CD4-positive, alpha-beta T cell (primary cell): ENCODE data around the gene MARCO. TPM values are rescaled to one million over a fixed set of nuclear protein-coding genes. Genes with fewer than 3 reads are reported as not detected.

Source experiments
- ATAC-seq: fragments of 200-7000 bp; cut with Tn5 transposase; one replicate; pipeline ENCODE4 v1.10.0; 2022; ENCODE audit warnings: mild to moderate bottlenecking; ENCODE audit not compliant: poor library complexity
- CTCF ChIA-PET: fragments of 350-600 bp; sonication (Branson Sonifier 250); formaldehyde crosslinking; loops from one replicate; lab custom pipeline; 2021; ENCODE audit warnings: antibody characterized with exemption, inconsistent platforms; lab: Charles Lee
- POLR2A ChIA-PET: fragments of 350-600 bp; sonication (Branson Sonifier 250); formaldehyde crosslinking; loops from one replicate; lab custom pipeline; 2021; ENCODE audit warnings: antibody characterized with exemption, inconsistent platforms; lab: Charles Lee
- DNase-seq, 14 experiments: peaks; one replicate each; pipeline ENCODE4 v3.0.0-alpha.2; 2013 to 2020; ENCODE audit warnings: mixed read lengths in 2 of 14
- H3K27ac ChIP-seq, 2 donors: one replicate each; pipeline versions ENCODE4 v1.5.1 to v1.7.0; 2013; ENCODE audit warnings: low read length in 2 of 2, low read depth in 1 of 2, mild to moderate bottlenecking in 1 of 2
- H3K27me3 ChIP-seq, 2 experiments: 1 replicate in 1 of 2; 2 replicates in 1 of 2; pipeline versions ENCODE4 v1.6.1 to v1.7.0; 2013; ENCODE audit warnings: low read length in 2 of 2, control low read depth in 1 of 2, mild to moderate bottlenecking in 1 of 2, moderate library complexity in 1 of 2; ENCODE audit not compliant: insufficient read depth in 2 of 2, control insufficient read depth in 1 of 2
- H3K36me3 ChIP-seq: one replicate; pipeline ENCODE4 v1.6.1; 2013; ENCODE audit warnings: low read length, control low read depth; ENCODE audit not compliant: insufficient read depth
- H3K4me1 ChIP-seq: one replicate; pipeline ENCODE4 v1.6.1; 2013; ENCODE audit warnings: low read length, control low read depth; ENCODE audit not compliant: insufficient read depth
- H3K4me3 ChIP-seq: one replicate; pipeline ENCODE4 v1.5.1; 2013; ENCODE audit warnings: mild to moderate bottlenecking, low read length, moderate library complexity
- H3K9me3 ChIP-seq, 2 experiments: 1 replicate in 1 of 2; 2 replicates in 1 of 2; pipeline versions ENCODE4 v1.6.1 to v1.7.0; 2013; ENCODE audit warnings: low read length in 2 of 2, mild to moderate bottlenecking in 2 of 2, control low read depth in 1 of 2, moderate library complexity in 1 of 2; ENCODE audit not compliant: control insufficient read depth in 1 of 2, insufficient read depth in 1 of 2
- H3K27ac Mint-ChIP-seq: one replicate; pipeline ENCODE4 v1.8.0; 2020; ENCODE audit warnings: mixed read lengths
- H3K27me3 Mint-ChIP-seq: one replicate; pipeline ENCODE4 v1.8.0; 2021; ENCODE audit warnings: mixed read lengths
- H3K36me3 Mint-ChIP-seq: one replicate; pipeline ENCODE4 v1.8.0; 2021; ENCODE audit warnings: low read depth, mixed read lengths
- H3K4me1 Mint-ChIP-seq: one replicate; pipeline ENCODE4 v1.8.0; 2021; ENCODE audit warnings: low read depth, mixed read lengths
- H3K4me3 Mint-ChIP-seq: one replicate; pipeline ENCODE4 v1.8.0; 2020; ENCODE audit warnings: mild to moderate bottlenecking, mixed read lengths
- H3K9me3 Mint-ChIP-seq: one replicate; pipeline ENCODE4 v1.8.0; 2020; ENCODE audit warnings: mixed read lengths
- intact Hi-C, 2 experiments: fragments of 100-400 bp; cut with DNase I in 1 of 2; cut with micrococcal nuclease in 1 of 2; formaldehyde crosslinking; loops; one replicate each; pipeline versions ENCODE4 v1.15.1 to v1.9.0; 2023 to 2025; cut with DNase I, micrococcal nuclease
- total RNA-seq, 174 experiments: library from RNA in 2 of 174; stranded (reverse) in 2 of 174; gene quantifications; one replicate each; pipeline ENCODE4 v1.2.3 and lab custom pipeline; 2021 to 2026
- TF ChIP-seq, protein P1 (sequence below): fragments of 200-600 bp; IDR thresholded peaks from one replicate; pipeline ENCODE4 v1.8.0; 2022; ENCODE audit warnings: antibody characterized with exemption, mild to moderate bottlenecking

Gene MARCO
- total RNA-seq, 2 experiments from 2014 or later, result 0.22 TPM; not detected in 1

GRCh38 chr2:118903029-118903351 is 39.0 kb upstream of the MARCO start:
- TF ChIP-seq, protein P1, sequence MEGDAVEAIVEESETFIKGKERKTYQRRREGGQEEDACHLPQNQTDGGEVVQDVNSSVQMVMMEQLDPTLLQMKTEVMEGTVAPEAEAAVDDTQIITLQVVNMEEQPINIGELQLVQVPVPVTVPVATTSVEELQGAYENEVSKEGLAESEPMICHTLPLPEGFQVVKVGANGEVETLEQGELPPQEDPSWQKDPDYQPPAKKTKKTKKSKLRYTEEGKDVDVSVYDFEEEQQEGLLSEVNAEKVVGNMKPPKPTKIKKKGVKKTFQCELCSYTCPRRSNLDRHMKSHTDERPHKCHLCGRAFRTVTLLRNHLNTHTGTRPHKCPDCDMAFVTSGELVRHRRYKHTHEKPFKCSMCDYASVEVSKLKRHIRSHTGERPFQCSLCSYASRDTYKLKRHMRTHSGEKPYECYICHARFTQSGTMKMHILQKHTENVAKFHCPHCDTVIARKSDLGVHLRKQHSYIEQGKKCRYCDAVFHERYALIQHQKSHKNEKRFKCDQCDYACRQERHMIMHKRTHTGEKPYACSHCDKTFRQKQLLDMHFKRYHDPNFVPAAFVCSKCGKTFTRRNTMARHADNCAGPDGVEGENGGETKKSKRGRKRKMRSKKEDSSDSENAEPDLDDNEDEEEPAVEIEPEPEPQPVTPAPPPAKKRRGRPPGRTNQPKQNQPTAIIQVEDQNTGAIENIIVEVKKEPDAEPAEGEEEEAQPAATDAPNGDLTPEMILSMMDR, result no peak
- peaks cover 0 to 8% of the 10 kb centered on the region in 2 experiments for H3K9me3 ChIP-seq
- ChIA-PET CTCF (no interaction called here), POLR2A (interaction anchor here (1.1 to 2.9 kb wide), 7 partner anchors 9 to 83 kb away, joined by 3 to 17 read pairs (median 5); no protein-coding TSS in a partner anchor)
- no peak overlapping the region for H3K27ac ChIP-seq
- Mint-ChIP-seq H3K36me3 (no peaks in the 10 kb centered on the region), H3K4me3 (peak overlapping the region; percentile 59), H3K9me3 (peaks cover 7% of the 10 kb centered on the region), H3K27ac (peak overlapping the region; percentile 74), H3K27me3 (no peaks in the 10 kb centered on the region), H3K4me1 (peaks cover 32% of the 10 kb centered on the region)
- ATAC-seq (no peak), DNase-seq (no peak)
- no peaks in the 10 kb centered on the region for H3K36me3 ChIP-seq
- H3K27me3 ChIP-seq, result no peaks in the 10 kb centered on the region
- intact Hi-C loops, result no loop called here
- H3K4me1 ChIP-seq, result peaks cover 25% of the 10 kb centered on the region
- H3K4me3 ChIP-seq, result no peak overlapping the region

DNA sequence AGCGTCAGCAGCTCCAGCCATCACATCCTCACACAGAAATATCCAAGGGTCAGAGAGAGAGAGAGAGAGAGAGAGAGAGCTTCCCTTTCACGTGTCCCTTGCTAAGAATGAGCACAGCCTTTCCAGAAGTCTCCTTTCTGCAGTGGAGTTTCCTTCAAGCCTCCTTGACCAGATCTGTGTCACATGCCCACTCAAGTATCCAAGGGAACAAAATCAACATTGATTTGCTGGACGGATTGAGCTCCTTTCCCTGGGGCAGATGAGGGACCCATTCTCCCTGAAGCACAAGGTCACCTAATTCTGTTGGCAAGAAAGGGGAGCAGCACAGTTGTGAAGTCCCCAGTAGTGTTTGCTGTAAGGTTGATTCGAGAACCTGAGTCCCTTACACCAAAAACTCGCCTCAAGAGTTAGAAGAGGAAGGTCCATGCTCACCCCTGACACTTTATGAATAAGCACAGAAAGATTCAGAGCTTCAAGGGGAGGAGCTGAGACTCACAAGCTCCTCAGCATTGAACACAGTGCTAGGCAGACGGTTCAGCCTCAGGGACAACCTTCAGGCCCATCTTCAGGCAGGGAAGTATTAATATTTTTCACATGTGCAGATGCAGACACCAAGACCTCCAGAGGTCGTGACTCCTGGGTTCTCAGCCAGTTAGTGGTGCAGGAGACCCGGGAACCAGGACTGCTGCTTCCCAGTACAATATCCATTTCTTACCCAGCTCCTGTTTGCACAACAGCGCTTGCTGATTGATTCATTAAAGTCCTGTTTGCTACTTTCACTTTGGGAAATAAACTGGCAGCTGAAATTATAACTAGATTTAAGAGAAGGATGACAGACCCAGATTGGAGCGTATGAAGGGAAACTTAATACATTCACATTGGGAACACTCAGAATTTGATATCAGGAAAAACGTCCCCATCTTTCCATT is 38.2 kb upstream of the MARCO start:
- peaks cover 0 to 8% of the 10 kb centered on the region in 2 experiments for H3K9me3 ChIP-seq
- TF ChIP-seq, protein P1, result no peak
- peak overlapping the region; percentile 74 for H3K27ac Mint-ChIP-seq
- no peak overlapping the region for H3K4me3 ChIP-seq
- ATAC-seq, result no peak
- intact Hi-C loops, result no loop called here
- H3K27ac ChIP-seq, result no peak overlapping the region
- no peaks in the 10 kb centered on the region for H3K27me3 Mint-ChIP-seq
- ChIA-PET POLR2A (interaction anchor here (1.1 to 2.9 kb wide), 5 partner anchors 9 to 82 kb away, joined by 3 to 17 read pairs (median 10); no protein-coding TSS in a partner anchor), CTCF (interaction anchor here (0.7 to 1.1 kb wide), 2 partner anchors 9 to 22 kb away, joined by 3 read pairs; no protein-coding TSS in a partner anchor)
- H3K36me3 Mint-ChIP-seq, result no peaks in the 10 kb centered on the region
- peaks cover 7% of the 10 kb centered on the region for H3K9me3 Mint-ChIP-seq
- H3K27me3 ChIP-seq, result no peaks in the 10 kb centered on the region
- H3K4me1 Mint-ChIP-seq, result peaks cover 32% of the 10 kb centered on the region
- no peak for DNase-seq
- H3K4me3 Mint-ChIP-seq, result no peak overlapping the region
- H3K4me1 ChIP-seq, result peaks cover 25% of the 10 kb centered on the region
- H3K36me3 ChIP-seq, result no peaks in the 10 kb centered on the region

DNA sequence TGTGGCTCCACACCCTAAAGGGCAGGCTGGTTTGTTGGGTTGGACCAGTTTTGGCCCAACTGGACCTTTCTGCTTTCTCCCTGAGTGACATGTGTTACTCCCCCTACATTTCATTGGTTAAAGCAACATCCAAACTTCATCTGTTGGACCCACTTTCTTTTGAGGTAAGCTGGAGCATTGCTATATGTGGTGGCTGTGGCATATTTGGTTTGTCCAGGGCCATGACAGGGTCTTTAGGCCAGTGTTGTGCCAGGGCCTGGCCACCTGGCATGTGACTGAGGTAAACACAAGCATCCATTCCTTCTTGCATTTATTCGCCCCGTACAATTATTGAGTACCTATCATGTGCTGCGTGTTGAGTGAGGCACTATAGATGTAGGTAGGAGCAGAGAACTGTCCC is 36.8 kb upstream of the MARCO start:
- intact Hi-C loops, result no loop called here
- CTCF ChIA-PET, result no interaction called here

More for the DNA sequence above, 36.8 kb upstream of the MARCO start:
- POLR2A ChIA-PET, result no interaction called here
- no peak overlapping the region for H3K27ac Mint-ChIP-seq
- H3K9me3 ChIP-seq, result peaks cover 0 to 8% of the 10 kb centered on the region in 2 experiments
- TF ChIP-seq, protein P1, result no peak
- no peak for DNase-seq
- H3K27me3 ChIP-seq, result no peaks in the 10 kb centered on the region
- peaks cover 7% of the 10 kb centered on the region for H3K9me3 Mint-ChIP-seq
- peaks cover 25% of the 10 kb centered on the region for H3K4me1 ChIP-seq
- no peaks in the 10 kb centered on the region for H3K36me3 ChIP-seq
- no peak for ATAC-seq
- H3K27ac ChIP-seq, result no peak overlapping the region
- H3K4me1 Mint-ChIP-seq, result peaks cover 32% of the 10 kb centered on the region
- H3K27me3 Mint-ChIP-seq, result no peaks in the 10 kb centered on the region
- no peak overlapping the region for H3K4me3 ChIP-seq
- H3K4me3 Mint-ChIP-seq, result no peak overlapping the region
- H3K36me3 Mint-ChIP-seq, result no peaks in the 10 kb centered on the region
